GM19351 (cell line): ENCODE measurements around the gene DBN1.

Experiments used
- ATAC-seq: cut with Tn5 transposase; IDR thresholded peaks from one replicate; pipeline ENCODE4 v1.9.1; 2021; ENCODE audit warnings: mild to moderate bottlenecking, moderate library complexity; ENCODE audit not compliant: unreplicated experiment

DBN1 gene

DNA sequence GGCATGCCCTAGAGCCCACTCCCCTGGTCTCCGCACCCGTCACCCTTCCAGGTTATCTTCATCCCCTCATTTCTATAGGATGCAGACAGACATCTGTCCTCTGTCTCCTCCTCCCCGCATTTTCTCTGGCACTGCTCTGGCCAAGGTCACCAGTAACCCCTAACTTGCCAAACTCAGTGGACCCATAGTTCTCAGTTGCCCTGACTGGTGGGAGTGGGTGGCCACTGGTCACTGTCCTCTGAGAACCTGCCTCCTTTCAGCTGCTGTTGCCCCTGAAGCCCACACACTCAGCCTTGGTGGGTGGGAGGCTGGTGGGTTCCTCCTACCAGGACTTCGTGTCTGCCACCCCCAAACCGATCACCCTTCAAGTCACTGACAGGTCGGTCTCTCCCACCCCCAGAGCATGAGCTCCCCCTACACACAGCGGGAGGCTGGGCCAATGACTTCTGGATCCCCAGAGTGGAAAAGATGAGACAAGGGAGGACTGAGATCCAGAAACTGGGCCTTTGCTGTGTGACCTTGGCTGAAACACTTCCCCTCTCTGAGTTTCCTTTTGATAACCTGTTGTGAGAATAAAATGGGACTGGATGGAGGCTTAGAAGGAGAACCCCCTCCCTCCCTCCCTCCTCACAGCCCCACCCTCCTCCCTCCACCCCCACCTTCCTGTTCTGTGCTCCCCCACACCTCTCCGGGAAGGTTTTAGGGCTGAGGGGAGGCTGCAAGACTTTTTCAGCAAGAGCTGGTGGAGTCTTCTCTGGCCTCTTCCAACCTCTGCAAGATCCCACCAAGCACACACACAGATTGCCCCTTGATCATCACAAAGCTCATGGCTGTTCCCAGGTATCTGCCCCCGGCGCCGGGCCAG, 2.4 kb upstream of the DBN1 start:
- ATAC-seq, result no peak

DNA sequence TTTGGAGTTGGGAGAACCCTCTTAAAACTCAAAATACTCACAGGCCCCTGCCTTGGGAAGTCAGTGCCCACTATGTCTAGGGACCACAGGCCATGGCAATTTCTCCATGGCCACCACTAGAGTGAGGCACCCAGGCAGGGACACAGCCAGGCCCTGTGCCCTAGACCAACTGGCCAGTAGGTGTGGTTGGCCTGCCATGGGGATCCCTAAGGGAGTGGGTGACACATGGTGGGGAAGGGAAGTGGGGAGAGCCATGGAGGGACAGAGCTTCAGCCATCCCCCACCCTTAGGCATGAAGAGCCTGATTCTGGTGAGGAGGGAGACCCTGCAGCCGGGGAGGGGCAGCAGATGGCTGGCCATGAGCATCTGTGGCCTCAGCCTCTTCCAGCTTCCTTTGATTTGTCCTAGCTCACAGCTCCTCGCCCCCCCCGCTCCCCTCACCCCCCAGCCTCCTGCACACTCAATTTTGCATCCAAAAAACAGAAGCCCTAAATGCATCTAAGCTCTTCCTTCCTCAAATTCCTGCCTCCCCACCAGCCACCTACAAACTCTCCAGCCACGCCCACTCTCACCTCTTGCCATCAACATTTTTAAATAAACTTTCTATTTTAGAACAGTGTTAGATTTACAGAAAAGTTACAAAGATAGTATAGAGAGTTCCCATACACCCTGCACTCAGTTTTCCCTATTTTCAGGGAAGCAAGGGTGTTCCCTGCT, 1.6 kb upstream of the DBN1 start:
- no peak for ATAC-seq

DNA sequence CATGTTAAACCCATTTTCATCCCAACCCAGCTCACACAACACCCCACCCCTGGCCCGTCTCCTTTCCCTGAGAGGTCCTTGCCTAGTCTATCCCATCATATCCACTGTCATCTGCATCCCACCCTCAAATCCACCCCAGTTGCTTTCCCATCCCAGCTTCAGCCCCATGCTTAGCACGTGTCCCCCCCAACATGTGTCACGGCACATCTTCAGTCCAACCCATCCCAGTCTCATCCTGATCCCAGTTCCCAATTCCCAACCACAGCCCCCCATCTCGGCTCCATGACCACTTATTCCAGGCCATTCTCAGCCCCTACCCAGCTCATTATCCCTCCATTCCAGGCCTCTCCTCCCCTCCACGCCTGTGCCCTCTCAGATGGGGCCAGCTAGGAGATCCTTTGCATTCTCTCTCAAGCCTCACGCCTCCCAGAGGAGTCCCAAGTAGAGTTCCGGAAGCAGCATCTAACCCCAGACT, 605 bp upstream of the DBN1 start:
- ATAC-seq, result no peak

DNA sequence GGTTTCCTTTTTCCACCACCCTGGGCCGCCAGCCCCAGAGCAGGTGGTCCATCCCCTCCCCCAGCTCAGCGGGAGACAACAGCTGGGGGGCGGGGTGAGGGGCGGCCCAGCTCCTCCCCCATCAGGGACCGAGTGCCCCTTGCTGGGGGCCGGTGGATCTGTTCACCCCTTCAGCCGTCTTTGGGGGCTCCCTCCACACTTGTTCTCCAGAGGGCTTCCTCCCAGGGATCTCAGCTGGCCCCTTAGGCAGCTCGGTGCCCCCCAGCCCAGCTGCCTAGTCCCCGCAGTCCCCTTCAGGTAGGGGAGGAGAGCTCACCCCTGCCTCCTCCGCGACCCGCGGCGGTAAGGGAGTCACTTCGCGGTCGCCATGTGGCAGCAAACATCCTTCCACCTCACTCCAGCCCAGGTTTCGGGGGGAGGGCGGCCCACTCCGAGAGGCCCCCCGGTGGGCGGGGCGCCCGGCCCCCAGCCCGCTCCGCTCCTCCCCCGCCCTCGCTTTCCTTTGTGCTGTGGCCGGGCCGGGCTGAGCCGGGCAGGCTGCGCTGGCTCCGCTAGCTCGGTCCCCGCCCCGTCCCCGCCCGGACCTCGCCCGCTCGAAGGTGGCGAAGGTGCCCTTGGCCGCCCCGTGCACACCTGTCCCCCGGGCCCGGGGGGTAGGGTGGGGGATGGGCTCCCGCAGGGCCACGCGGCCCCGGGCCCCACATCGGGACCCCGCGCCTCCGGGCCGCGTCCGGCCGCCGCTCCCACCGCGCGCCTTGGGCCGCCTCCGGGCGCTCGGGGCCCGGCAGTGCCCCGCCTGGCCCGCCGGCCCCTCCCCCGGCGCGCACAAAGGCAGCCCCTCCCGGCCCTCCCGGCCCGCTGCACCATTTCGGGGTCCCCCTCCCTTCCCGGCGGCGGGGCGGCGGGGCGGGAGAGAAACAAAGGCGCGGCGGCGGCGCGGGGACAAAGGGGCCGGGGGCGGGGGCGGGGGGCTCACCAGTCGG, 683 bp downstream of the DBN1 start:
- peak; percentile 49 for ATAC-seq

DNA sequence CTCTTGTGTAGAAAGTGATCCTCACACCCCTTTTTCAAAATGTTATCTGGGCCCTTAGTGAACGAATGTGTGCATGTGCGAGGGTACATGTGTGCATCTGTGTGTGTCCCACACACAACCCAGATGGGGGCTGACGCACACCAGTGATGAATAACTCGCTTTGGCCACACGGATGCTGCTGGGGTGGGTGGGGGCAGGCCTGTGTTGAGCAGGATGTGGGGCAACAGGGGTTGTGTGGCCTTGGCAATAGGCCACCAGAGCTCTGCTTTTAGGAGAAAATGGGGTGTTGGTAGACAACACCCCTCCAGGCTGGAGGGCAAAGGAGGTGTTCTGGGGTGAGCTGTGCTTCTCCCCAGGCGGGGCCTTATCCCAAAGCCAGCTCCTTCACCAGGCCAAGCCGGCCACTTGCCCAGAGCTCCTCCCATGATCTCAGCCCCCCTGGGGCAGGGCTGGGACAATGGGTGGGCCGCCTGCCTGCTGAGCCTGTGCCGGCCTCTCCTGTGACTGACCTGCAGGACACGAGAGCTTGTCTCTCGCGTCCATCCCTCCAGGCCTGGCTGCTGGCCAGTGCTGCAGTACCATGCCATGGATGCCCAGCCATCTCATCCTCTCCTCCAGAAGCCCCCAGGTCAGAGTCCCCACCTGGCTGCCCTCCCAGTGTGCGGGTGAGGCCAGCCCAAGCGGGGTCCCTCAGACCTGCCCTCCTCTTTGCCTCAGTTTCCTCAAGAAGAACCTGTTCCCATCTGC, 1.7 kb downstream of the DBN1 start:
- no peak for ATAC-seq

DNA sequence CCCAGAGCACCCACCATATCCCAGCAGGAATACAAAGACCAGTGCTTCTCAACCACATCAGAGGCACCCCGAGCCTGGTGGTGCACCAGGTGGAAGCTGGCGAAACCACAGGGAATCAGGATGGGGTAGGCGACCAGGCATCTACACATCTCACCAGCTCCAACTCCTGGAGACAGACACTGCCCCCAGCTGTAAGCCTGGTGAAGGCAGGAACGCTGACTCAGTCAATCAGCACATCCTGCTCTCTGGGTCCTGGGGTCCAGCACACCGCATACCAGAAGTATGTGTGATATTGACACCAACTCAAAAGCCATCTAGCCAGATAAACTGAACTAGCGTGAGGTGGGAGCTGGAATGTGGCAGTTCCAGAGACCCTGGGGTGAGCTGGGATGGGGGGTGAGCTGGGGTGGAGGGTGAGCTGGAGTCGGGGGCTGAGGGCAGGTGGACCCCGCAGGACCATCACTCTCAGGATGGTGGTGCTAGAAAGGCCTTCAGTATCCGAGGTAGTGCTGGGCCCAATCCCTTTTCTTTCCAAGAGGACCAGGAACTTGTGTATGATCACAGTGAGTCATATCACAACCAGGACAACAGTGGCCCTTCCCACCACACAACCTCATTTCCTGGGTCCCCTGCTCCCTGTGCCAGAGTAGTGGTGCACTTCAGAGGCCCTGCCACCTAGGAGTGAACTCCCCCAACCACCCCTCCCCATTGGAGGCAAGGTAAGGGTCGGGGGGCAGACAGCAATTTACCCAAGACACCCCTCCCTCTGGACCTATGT, 2.5 kb downstream of the DBN1 start:
- no peak for ATAC-seq

DNA sequence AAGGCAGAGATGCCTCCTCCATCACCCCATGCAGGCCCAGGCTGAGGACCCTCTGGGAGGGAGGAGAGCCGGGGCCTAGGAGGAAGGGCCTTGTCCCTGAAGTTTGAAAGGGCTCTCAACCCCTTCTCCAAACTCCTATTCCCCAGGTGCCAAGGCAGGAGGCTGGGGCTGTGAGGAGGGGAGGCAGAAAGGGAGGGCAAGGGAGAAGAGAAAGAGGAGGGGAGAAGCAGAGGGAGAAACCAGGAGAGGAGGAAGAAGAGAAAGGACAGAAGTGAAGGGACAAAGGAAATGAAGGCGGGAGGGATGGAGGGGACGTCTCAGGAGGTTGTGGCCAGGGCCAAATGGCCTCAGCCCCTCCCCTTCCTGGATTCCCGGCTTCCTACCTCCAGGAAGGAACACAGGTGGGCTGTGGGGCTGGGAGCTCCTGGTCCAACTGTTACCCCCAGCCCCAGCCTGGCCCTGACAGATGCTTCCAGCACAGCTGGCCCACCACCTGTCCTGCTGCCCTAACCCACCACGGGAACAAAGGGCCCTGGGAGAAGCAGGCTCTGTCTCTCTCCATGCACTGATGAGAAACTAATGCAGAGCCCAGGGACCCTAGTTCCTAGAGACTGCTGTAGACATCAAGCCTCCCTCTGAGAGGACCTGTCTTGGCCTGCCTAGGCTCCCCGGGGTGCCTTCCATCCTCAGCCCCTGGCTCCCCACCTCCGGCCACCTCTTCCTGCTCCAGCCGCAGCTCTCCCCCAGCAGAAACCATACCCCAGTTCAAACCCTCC, 3.5 kb downstream of the DBN1 start:
- no peak for ATAC-seq

DNA sequence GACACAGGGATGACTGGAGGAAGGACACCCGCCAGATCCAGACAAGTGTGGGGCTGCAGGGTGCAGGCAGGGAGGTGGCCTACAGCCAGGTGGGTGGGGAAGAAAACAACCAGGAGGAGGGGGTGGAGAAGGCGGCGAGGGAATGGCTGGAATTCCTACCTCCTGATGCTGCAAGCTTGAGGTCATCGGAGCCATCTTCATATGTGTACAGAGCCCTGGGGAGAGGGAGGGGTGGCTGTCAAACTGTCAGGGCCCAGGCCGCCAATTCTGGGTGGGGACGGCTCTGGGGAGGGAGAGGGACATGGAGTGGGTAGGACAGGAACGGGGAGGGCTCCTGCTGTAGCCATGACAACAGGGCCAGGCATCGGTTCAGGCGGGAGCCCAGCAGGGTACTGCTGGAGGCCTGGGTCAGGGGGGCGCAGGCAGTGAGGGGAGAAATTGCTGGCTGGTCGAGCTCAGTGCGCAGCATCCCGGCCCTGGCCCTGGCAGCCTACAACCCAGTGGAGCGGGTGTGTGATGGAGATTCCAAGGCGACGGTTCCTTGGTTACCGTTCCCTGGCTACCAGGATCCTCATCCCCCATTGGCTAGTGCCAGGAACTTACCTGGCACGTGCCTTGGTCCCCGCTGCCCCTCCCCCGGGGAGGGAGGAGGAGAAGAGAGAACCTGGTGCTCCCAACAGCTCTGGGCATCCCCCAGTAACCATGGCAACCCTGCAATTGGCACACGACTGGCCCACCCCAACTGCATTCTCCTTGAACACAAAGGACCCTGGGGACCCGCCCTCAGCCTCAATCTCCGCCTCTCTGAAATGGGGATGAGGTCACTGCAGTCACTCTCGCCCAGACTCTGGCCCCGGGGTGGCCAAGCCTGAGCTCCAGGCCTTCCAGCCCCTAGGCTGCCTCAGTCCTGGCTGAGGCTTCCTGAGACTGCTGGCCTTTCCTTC, 4.5 kb downstream of the DBN1 start:
- ATAC-seq, result no peak

DNA sequence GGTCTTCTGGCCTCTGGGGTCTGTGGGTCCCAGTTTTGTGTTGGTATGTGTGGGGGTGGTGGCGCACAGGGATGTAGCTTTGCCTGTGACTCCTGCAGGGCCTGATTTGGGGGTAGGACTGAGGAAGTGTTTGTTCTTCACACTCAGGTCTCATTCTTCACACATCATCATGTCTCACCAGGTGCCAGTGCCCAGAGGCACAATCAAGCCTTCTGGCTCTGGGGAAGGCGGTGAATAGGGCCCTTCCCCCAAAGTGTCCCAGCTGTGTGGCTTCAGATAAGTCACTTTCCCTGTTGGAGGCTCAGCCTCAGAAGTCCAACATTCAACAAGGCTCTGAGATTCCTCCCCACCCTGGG, 5.1 kb downstream of the DBN1 start:
- no peak for ATAC-seq

DNA sequence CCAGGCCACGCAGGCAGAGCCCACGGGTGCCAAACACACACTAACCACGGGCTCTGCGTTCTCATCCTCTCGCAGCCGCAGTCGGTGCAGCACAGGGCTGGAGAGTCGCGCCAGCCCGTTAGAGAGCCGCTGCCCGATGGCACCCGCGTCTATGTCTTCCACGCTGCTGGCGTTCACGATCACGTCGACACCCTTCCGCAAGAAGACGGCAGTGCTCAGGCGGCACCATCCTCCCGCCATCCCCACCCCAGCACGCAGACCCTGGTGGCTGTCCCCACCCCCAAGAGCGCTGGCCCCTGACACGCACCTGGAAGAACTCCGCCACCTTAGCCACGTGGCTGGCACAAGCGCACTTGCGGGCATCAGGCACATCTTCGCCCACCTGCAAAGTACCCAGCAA, 6.0 kb downstream of the DBN1 start:
- no peak for ATAC-seq

DNA sequence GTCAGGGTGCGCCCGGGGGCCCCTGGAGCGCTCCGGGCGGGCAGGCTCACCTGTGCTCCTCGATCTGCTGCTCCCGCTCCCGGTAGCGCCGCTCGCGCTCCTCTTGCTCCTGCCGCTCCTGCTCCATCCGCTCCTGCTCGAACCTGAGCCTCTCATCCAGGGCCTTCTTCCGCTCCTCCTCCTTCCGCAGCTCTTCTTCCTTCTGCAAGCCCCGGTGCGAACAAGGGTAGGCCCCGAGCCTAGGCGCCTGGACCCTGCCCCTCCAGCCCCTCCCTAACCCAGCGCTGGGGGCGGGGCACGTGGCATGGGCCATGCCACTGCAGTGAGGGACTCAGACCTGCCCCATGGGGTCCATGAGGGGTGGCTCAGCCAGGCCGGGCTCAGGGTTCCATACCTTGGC, 6.6 kb downstream of the DBN1 start:
- ATAC-seq, result no peak

DNA sequence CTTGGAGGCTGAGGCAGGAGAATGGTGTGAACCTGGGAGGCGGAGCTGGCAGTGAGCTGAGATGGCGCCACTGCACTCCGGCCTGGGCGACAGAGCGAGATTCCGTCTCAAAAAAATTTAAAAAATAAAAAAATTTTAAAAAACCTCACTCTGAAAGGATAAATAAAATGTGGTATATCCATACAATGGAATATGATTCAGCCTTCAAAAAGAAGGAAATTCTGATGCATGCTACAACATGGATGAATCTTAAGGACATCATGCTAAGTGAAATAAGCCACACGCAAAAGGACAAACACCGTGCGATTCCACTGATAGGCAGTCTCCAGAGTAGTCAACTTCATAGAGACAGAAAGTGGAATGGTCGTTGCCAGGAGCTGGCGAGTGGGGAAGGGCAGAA, 8.4 kb downstream of the DBN1 start:
- no peak for ATAC-seq

DNA sequence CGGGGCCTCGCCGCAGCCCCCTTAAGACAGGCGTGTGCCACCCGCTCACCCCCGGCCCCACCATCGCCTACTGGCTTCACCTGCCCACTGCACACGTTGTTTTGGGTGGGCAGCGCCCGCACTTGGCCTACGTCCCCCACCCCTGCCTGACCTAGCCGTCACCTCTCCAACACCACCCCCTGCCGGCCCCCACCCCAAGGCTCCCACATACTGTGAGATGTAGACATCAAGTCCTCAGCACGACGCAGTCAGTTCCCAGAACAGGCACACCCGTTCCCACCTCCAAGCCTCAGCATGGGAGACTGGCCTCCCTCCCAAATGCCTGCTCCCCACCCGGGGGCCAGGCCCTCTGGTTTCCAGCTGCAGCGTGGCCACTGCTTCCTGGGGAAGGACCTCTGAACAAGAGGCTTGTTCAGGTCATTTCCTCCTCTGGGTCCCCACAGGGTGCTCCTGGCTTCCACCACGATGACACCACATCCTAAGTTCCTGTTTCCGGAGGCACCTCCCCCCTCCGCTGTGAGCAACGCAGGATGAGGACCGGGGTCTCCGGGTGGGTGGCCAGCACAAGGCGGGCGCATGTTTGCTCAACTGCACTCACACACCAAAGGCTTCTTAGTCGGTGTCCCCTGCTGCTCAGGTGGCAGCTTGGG, 11.3 kb downstream of the DBN1 start:
- ATAC-seq, result no peak

DNA sequence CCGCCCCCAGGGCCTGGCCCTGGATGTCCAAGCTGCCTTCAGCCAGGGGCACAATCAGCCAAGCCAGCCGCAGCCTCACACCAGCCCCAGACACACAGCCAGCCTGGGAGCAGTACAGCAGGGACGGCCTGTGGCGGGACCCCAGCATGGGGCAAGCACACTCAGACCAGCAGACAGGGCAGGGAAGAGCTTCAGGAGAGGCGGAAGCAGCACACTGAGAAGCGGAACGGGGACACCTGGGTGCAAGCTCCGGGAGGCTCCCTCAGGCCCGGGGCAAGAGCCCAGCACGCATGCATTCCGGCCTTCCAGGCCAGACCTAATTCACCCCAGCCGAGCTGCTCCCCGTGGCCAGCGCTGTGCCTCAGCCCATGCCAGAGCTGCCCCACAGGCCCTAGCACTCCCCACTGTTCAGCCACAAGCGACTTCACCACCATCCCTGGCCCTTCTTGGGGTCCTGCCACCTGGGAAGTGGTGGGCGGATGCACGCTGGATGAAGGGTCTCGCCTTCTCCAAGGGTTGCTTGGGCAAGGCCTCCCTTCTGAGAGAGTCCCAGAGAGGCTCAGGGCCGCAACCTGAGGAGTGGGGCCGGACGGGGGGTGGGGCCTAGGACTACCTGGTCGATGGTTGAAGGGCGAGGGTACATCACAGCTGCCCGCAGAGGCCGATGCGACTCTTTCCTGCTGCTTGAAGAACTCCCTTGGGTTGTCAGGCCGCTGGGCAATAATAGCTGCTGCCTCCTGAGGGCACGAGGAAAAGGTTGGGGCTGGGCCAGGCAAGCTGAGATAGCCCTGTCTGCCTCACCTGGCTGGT, 13.4 kb downstream of the DBN1 start:
- no peak for ATAC-seq

DNA sequence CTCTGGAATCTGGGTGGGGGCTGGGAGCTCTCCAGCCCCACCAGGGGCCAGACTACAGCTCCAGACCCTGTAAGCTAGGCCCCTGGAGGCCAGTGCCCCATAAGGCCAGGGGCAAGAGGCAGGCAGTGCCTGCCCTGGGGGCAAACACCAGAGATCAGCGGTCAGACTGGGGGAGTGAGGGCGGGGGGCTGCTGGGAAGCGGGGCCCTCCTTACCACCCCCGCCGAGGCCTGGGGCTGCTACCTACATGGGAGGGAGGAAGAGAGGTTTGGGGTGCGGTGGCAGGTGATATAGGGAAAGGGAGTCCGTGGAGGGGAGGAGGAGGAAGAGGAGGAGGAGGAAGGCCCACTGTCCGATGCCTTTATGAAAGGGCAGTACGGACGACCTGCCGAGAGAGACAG, 14.1 kb downstream of the DBN1 start:
- no peak for ATAC-seq

DNA sequence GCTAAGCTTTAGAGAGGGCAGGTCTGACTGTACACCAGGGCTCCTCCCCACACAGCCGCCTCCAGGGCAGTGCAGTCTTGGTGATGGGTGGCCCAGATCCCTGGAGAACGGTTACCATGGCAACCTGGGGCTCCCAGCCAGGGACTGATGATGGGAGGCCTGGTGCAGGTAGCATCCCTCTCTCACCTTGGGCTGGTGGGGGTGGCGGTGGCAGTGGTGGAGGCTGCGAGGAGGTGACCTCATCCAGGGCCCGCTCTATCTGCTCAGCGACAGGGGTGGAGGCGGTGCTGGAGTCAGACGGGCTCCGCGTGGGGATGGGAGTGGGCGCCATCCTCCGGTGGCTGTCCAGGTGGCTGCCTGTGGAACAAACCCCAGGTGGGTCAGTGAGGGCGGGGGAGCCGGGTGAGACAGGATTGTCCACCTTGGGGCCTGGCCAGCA, 14.5 kb downstream of the DBN1 start:
- no peak for ATAC-seq
